Pancreas (tissue), 10 donors: ENCODE data around the gene LRP5. TPM values are rescaled to one million over a fixed set of nuclear protein-coding genes. Genes with fewer than 3 reads are reported as not detected.

Experiments used
- ATAC-seq, 4 donors: fragments of 200-7000 bp; cut with Tn5 transposase; one replicate each; pipeline versions ENCODE4 v1.8.0 to v1.9.1; 2020; ENCODE audit warnings: mild to moderate bottlenecking in 4 of 4, moderate library complexity in 4 of 4
- DNase-seq, 6 donors: peaks; one replicate each; pipeline ENCODE4 v3.0.0-alpha.2; 2020
- FAIRE-seq: peaks from 2 replicates; lab custom pipeline; 2012; peaks lifted over from hg19 to GRCh38; lab: Jason Lieb, UNC
- H3K27ac ChIP-seq, 4 donors: fragments of 200-600 bp; sonication (generic); 1 replicate in 3 of 4; 2 replicates in 1 of 4; pipeline versions ENCODE4 v1.5.0 to v1.8.0; 2020
- H3K27me3 ChIP-seq, 4 donors: fragments of 200-600 bp; one replicate each; pipeline ENCODE4 v1.8.0; 2021
- H3K36me3 ChIP-seq, 3 donors: fragments of 200-600 bp; sonication (generic) in 1 of 3; one replicate each; pipeline versions ENCODE4 v1.5.0 to v1.8.0; 2020 to 2021
- H3K4me1 ChIP-seq, 3 donors: fragments of 200-600 bp; one replicate each; pipeline ENCODE4 v1.8.0; 2021
- H3K4me3 ChIP-seq, 4 donors: fragments of 200-600 bp; sonication (generic) in 2 of 4; one replicate each; pipeline versions ENCODE4 v1.5.0 to v1.8.0; 2020 to 2021
- H3K9me3 ChIP-seq, 4 donors: fragments of 200-600 bp; one replicate each; pipeline ENCODE4 v1.8.0; 2021
- WGBS, 2 donors: extraction: QIAGEN DNeasy Blood & Tissue Kit; methylation state at CpG; one replicate each; pipeline ENCODE4 v1.1.7; 2013; 5-methylcytosine and 5-hydroxymethylcytosine counted together
- intact Hi-C, 3 donors: fragments of 100-400 bp; cut with DNase I; formaldehyde crosslinking; loops; one replicate each; pipeline versions ENCODE4 v1.11.1 to v1.14.2; 2022
- polyA plus RNA-seq, 2 donors: library from polyadenylated mRNA; stranded (reverse); fragments of 200-250 nt; gene quantifications; one replicate each; pipeline ENCODE4 v1.2.3, GENCODE V29; 2013
- total RNA-seq, 6 donors: library from RNA; stranded (reverse); fragmentation: NEBNext Ultra II Directional in 4 of 6; extraction: Animal tissue kit (Norgen Biotek cat#: 25700) in 4 of 6; gene quantifications; one replicate each; pipeline versions ENCODE4 v1.2.1 to v1.2.4, GENCODE V29; 2021 to 2023
- TF ChIP-seq, protein P1 (sequence below), 4 donors: fragments of 200-600 bp; sonication (generic) in 3 of 4; IDR thresholded peaks; one replicate each; pipeline versions ENCODE4 v1.5.0 to v1.8.0; 2021; ENCODE audit warnings: antibody characterized with exemption in 4 of 4
- donor health status: healthy with polysubstance abuse.
- donor health status: DM: no; HTN: no; CAD: no; lungs with moderate emphysema.
- donor health status: DM: no; HTN: no; CAD: no.
- donor health status: control.
- donor health status: control.
- donor health status: Bipolar disorder and iron deficiency.
- donor health status: DM: yes; HTN: yes; CAD: no.
- donor health status: DM: no; HTN: no; CAD: no.
- donor health status: DM: no; HTN: no; CAD: no.
- donor health status: DM: yes; HTN: yes; CAD: no.

Gene LRP5
- total and polyA plus RNA-seq, 8 donors = 27.4 to 62.8 (median 32.5) TPM

- H3K9me3 ChIP-seq = no peaks in the 10 kb centered on the region
- WGBS, 2 donors = 93 to 97% methylated on average over 14 to 16 of the region's 16 CpGs
- no peak for ATAC-seq
- FAIRE-seq = no peak
- H3K36me3 ChIP-seq = peaks cover 0 to 62% (median 12%) of the 10 kb centered on the region in 3 donors
- no peaks in the 10 kb centered on the region for H3K27me3 ChIP-seq
- TF ChIP-seq, protein P1, sequence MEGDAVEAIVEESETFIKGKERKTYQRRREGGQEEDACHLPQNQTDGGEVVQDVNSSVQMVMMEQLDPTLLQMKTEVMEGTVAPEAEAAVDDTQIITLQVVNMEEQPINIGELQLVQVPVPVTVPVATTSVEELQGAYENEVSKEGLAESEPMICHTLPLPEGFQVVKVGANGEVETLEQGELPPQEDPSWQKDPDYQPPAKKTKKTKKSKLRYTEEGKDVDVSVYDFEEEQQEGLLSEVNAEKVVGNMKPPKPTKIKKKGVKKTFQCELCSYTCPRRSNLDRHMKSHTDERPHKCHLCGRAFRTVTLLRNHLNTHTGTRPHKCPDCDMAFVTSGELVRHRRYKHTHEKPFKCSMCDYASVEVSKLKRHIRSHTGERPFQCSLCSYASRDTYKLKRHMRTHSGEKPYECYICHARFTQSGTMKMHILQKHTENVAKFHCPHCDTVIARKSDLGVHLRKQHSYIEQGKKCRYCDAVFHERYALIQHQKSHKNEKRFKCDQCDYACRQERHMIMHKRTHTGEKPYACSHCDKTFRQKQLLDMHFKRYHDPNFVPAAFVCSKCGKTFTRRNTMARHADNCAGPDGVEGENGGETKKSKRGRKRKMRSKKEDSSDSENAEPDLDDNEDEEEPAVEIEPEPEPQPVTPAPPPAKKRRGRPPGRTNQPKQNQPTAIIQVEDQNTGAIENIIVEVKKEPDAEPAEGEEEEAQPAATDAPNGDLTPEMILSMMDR (IDR thresholded peaks at IDR 0.05) = no peak
- intact Hi-C loops = loop anchor here in 1 of 3 donors (10.0 kb wide), 1 partner anchor 172 kb away; no protein-coding TSS in a partner anchor
- no peak for DNase-seq
- H3K4me3 ChIP-seq = no peak overlapping the region
- H3K4me1 ChIP-seq = no peaks in the 10 kb centered on the region
- no peak overlapping the region for H3K27ac ChIP-seq
Measured at GRCh38 chr11:68436162-68436888, 123.9 kb downstream of the LRP5 start.

- Histone ChIP-seq H3K9me3 (no peaks in the 10 kb centered on the region), H3K27me3 (no peaks in the 10 kb centered on the region), H3K36me3 (peaks cover 0 to 66% (median 8%) of the 10 kb centered on the region in 3 donors), H3K27ac (no peak overlapping the region), H3K4me1 (no peaks in the 10 kb centered on the region), H3K4me3 (no peak overlapping the region)
- intact Hi-C loops = loop anchor here in 1 of 3 donors (10.0 kb wide), 1 partner anchor 172 kb away; no protein-coding TSS in a partner anchor
- peak; percentile 27 to 70 (median 52) for ATAC-seq
- WGBS, 2 donors = 90 to 92% methylated on average over 34 of the region's 34 CpGs
- DNase-seq = peak in 1 of 6 donors; percentile 68
- TF ChIP-seq, protein P1 (IDR thresholded peaks at IDR 0.05) = no peak
- FAIRE-seq = no peak
Measured at GRCh38 chr11:68436985-68437926, 124.9 kb downstream of the LRP5 start.

DNA sequence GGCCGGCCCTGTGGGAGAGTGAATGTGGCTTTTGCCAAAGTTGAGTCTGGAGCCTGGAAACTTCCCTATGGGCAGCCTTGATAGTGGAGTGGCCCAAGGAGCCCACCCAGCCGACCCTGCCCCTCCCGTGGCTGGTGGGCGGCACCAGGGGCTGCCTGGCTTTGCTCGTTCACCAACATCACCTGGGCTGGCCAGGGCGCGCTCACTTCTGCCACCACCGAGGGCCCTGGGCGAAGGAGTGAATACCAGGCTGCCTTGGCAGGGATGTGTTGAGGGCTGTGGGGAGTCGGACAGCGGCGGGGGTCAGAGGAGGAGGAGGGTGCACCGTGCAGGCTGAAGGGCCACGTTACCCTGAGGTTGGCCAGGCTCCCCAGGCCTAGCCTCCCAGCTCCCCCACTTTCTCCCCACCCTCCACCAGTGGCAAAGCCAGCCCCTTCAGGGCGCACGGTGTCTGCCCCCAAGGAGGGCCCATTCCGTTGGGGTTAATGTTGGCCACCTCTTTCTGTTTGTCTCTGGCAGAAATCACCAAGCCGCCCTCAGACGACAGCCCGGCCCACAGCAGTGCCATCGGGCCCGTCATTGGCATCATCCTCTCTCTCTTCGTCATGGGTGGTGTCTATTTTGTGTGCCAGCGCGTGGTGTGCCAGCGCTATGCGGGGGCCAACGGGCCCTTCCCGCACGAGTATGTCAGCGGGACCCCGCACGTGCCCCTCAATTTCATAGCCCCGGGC, 125.7 kb downstream of the LRP5 start:
- no peak overlapping the region for H3K27ac ChIP-seq
- DNase-seq = peak in 1 of 6 donors; percentile 64
- no peaks in the 10 kb centered on the region for H3K27me3 ChIP-seq
- 94% methylated on average over 34 of the region's 34 CpGs for WGBS, 2 donors
- TF ChIP-seq, protein P1 (IDR thresholded peaks at IDR 0.05) = no peak
- no peaks in the 10 kb centered on the region for H3K9me3 ChIP-seq
- intact Hi-C loops = loop anchor here in 1 of 3 donors (10.0 kb wide), 1 partner anchor 173 kb away; no protein-coding TSS in a partner anchor
- no peak overlapping the region for H3K4me3 ChIP-seq
- H3K36me3 ChIP-seq = peaks cover 0 to 59% (median 8%) of the 10 kb centered on the region in 3 donors
- ATAC-seq = no peak
- H3K4me1 ChIP-seq = no peaks in the 10 kb centered on the region
- FAIRE-seq = no peak

DNA sequence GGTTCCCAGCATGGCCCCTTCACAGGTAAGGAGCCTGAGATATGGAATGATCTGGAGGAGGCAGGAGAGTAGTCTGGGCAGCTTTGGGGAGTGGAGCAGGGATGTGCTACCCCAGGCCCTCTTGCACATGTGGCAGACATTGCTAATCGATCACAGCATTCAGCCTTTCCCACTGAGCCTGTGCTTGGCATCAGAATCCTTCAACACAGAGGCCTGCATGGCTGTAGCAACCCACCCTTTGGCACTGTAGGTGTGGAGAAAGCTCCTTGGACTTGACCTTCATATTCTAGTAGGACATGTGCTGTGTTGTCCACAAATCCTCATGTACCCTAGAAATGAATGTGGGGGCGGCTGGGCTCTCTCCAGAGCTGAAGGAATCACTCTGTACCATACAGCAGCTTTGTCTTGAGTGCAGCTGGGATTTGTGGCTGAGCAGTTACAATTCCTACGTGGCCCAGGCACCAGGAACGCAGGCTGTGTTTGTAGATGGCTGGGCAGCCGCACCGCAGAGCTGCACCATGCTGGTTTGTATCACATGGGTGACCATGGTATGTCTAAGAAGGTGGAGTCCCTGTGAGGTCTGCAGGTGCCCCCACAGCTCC, 126.4 kb downstream of the LRP5 start:
- Histone ChIP-seq H3K9me3 (no peaks in the 10 kb centered on the region), H3K4me1 (no peaks in the 10 kb centered on the region), H3K36me3 (peaks cover 0 to 55% (median 8%) of the 10 kb centered on the region in 3 donors), H3K4me3 (no peak overlapping the region), H3K27ac (no peak overlapping the region), H3K27me3 (no peaks in the 10 kb centered on the region)
- ATAC-seq (no peak), FAIRE-seq (no peak), DNase-seq (no peak)
- TF ChIP-seq, protein P1 (IDR thresholded peaks at IDR 0.05) = no peak
- WGBS, 2 donors = 94 to 95% methylated on average over 6 of the region's 6 CpGs
- intact Hi-C loops = loop anchor here in 1 of 3 donors (10.0 kb wide), 1 partner anchor 174 kb away; no protein-coding TSS in a partner anchor
